ENCODE results near the gene BEND6. TPM values are rescaled to one million over a fixed set of nuclear protein-coding genes. Genes with fewer than 3 reads are reported as not detected.

The BEND6 gene
- total RNA-seq, 1 experiment from 2014 or later: 1.4 TPM

- Histone ChIP-seq H3K18ac (ENCODE audit: insufficient read length, low read depth, low read length) (no peak overlapping the region), H3K9me3 (ENCODE audit: control insufficient read depth, low read depth, low read length) (no peaks in the 10 kb centered on the region), H2BK15ac (ENCODE audit: low read depth, low read length) (no peak overlapping the region), H3K27ac (ENCODE audit: insufficient read length, low read depth, low read length) (no peak overlapping the region), H3K23me2 (ENCODE audit: insufficient read length, low read depth, low read length, poor library complexity, severe bottlenecking) (no peaks in the 10 kb centered on the region), H2AK5ac (ENCODE audit: insufficient read length, low read length) (no peak overlapping the region), H2BK120ac (ENCODE audit: low read depth, low read length, poor library complexity, severe bottlenecking) (no peak overlapping the region), H3K79me2 (ENCODE audit: insufficient read depth, low read length) (no peaks in the 10 kb centered on the region), H3K27me3 (ENCODE audit: insufficient read depth, low read length) (no peaks in the 10 kb centered on the region), H3T11ph (ENCODE audit: low read length) (no peak overlapping the region), H4K20me1 (ENCODE audit: control insufficient read depth, insufficient read depth, insufficient read length) (no peaks in the 10 kb centered on the region), H4K8ac (replicated peaks; ENCODE audit: insufficient read length, low read depth, low read length) (no peak overlapping the region), H3K4me2 (ENCODE audit: insufficient read depth, insufficient read length, low read length) (no peak overlapping the region), H3K4me1 (ENCODE audit: insufficient read depth, low read length) (peaks cover 12% of the 10 kb centered on the region), H3K9ac (ENCODE audit: extremely low read depth, insufficient read length, low read length) (no peak overlapping the region), H2AFZ (ENCODE audit: low read length) (no peak overlapping the region), H3K79me1 (ENCODE audit: insufficient read depth, low read depth, low read length, poor library complexity, severe bottlenecking) (no peaks in the 10 kb centered on the region), H4K5ac (ENCODE audit: insufficient read length, low read depth, low read length) (no peak overlapping the region), H2BK12ac (ENCODE audit: insufficient read length, low read depth, low read length) (no peak overlapping the region), H2BK20ac (ENCODE audit: low read depth, low read length, poor library complexity, severe bottlenecking) (no peak overlapping the region), H3K23ac (ENCODE audit: insufficient read length, low read depth, low read length) (no peak overlapping the region), H4K91ac (ENCODE audit: insufficient read length, low read depth, low read length) (no peak overlapping the region), H2BK5ac (ENCODE audit: insufficient read length, low read length) (no peak overlapping the region), H3K56ac (ENCODE audit: insufficient read length, low read depth, low read length) (no peak overlapping the region), H3K14ac (ENCODE audit: insufficient read depth, low read length) (no peak overlapping the region; the same call in 1 of the 2 replicates), H3K4ac (ENCODE audit: low read depth, low read length) (no peak overlapping the region)
- Mint-ChIP-seq H3K4me1 (peaks cover 23 to 24% of the 10 kb centered on the region in 2 experiments), H3K27me3 (ENCODE audit: low read depth) (no peaks in the 10 kb centered on the region), H3K36me3 (ENCODE audit: insufficient read depth in 1 of 3, low read depth in 3 of 3) (no peaks in the 10 kb centered on the region), H3K4me3 (no peak overlapping the region), H3K27ac (no peak overlapping the region), H3K9me3 (no peaks in the 10 kb centered on the region)
- no peak for TF ChIP-seq CTCF (conservative IDR thresholded peaks at IDR 0.05)
- no peak for DNase-seq
- WGBS (ENCODE audit: extremely low coverage, insufficient read length, low lambda C conversion rate): no CpG with 5 or more reads among the region's 4 CpGs
These were observed 39.1 kb upstream of the BEND6 start for GRCh38 chr6:56915832-56916231.
